Aorta (tissue), 5 donors: ENCODE measurements around the gene CCDC15. TPM values are rescaled to one million over a fixed set of nuclear protein-coding genes. Genes with fewer than 3 reads are reported as not detected.
A peak's percentile ranks its signal among the peaks of the same experiment; 100 is the strongest.
"Not testable (repeated sequence)": the region's sequence is repeated elsewhere in the genome, so short reads cannot be mapped to it uniquely, and the experiment has no call there.

Experiments
- ATAC-seq: fragments of 200-7000 bp; cut with Tn5 transposase; one replicate; pipeline ENCODE4 v1.9.1; 2022; ENCODE audit warnings: moderate library complexity; ENCODE audit not compliant: low FRiP score
- DNase-seq, 2 donors: peaks; one replicate each; pipeline ENCODE4 v3.0.0-alpha.2; 2020
- H3K27ac ChIP-seq, 2 donors: one replicate each; pipeline ENCODE4 v1.5.1; 2013; ENCODE audit warnings: low read length in 2 of 2, mild to moderate bottlenecking in 2 of 2, moderate library complexity in 2 of 2, control low read depth in 1 of 2, inconsistent platforms in 1 of 2, low read depth in 1 of 2
- H3K27me3 ChIP-seq, 2 donors: one replicate each; pipeline ENCODE4 v1.6.1; 2013; ENCODE audit warnings: control low read depth in 1 of 2, low read length in 1 of 2, mild to moderate bottlenecking in 1 of 2, moderate library complexity in 1 of 2; ENCODE audit not compliant: insufficient read depth in 2 of 2, control insufficient read depth in 1 of 2
- H3K36me3 ChIP-seq, 2 donors: one replicate each; pipeline ENCODE4 v1.6.1; 2013; ENCODE audit warnings: control low read depth in 1 of 2, low read length in 1 of 2, mild to moderate bottlenecking in 1 of 2; ENCODE audit not compliant: insufficient read depth in 2 of 2, control insufficient read depth in 1 of 2
- H3K4me1 ChIP-seq, 2 donors: one replicate each; pipeline ENCODE4 v1.6.1; 2013; ENCODE audit warnings: low read length in 2 of 2, control low read depth in 1 of 2, mild to moderate bottlenecking in 1 of 2, moderate library complexity in 1 of 2; ENCODE audit not compliant: insufficient read depth in 2 of 2, control insufficient read depth in 1 of 2
- H3K4me3 ChIP-seq, 2 donors: one replicate each; pipeline ENCODE4 v1.5.1; 2013; ENCODE audit warnings: low read length in 2 of 2, control low read depth in 1 of 2, mild to moderate bottlenecking in 1 of 2
- H3K9me3 ChIP-seq: one replicate; pipeline ENCODE4 v1.6.1; 2013; ENCODE audit warnings: mild to moderate bottlenecking, low read length; ENCODE audit not compliant: control insufficient read depth
- whole genome bisulfite sequencing, 2 donors: extraction: QIAGEN DNeasy Blood & Tissue Kit; methylation state at CpG; one replicate each; pipeline ENCODE4 v1.1.7; 2013; 5-methylcytosine and 5-hydroxymethylcytosine counted together
- intact Hi-C, 2 donors: fragments of 100-400 bp; cut with DNase I; formaldehyde crosslinking; loops; one replicate each; pipeline versions ENCODE4 v1.14.2 to v1.15.0; 2022
- polyA plus RNA-seq, 2 donors: library from polyadenylated mRNA; stranded (reverse); fragments of 200-250 nt; gene quantifications; one replicate each; pipeline ENCODE4 v1.2.3, GENCODE V29; 2013
- total RNA-seq, 2 donors: library from RNA; stranded (reverse); fragmentation: NEBNext Ultra II Directional; extraction: Animal tissue kit (Norgen Biotek cat#: 25700); gene quantifications; one replicate each; pipeline ENCODE4 v1.2.1, GENCODE V29; 2021
- donor health status: healthy with polysubstance abuse.
- donor health status: Bipolar disorder and iron deficiency.
- donor health status: DM: no; HTN: no; CAD: no.
- donor health status: DM: no; HTN: no; CAD: no.
- donor health status: DM: yes; HTN: yes; CAD: no.

Gene CCDC15
- total and polyA plus RNA-seq, 4 donors, result 0.13 to 1.5 (median 0.79) TPM

- ATAC-seq (no peak), DNase-seq (no peak)
- no peaks in the 10 kb centered on the region for H3K4me1 ChIP-seq
- H3K27ac ChIP-seq, result no peak overlapping the region
- intact Hi-C loops, result no loop called here
- H3K4me3 ChIP-seq, result no peak overlapping the region
- no peaks in the 10 kb centered on the region for H3K9me3 ChIP-seq
- H3K27me3 ChIP-seq, result no peaks in the 10 kb centered on the region
- no peaks in the 10 kb centered on the region for H3K36me3 ChIP-seq
Measured at GRCh38 chr11:125052047-125052446, 98.0 kb downstream of the CCDC15 start.

GRCh38 chr11:125053167-125053566 lies 99.2 kb downstream of the CCDC15 start:
- DNase-seq (no peak), ATAC-seq (no peak)
- 45 to 63% methylated on average over 1 of the region's 1 CpG for WGBS, 2 donors
- no peak overlapping the region for H3K27ac ChIP-seq
- intact Hi-C loops, result no loop called here
- no peaks in the 10 kb centered on the region for H3K4me1 ChIP-seq
- H3K4me3 ChIP-seq, result no peak overlapping the region
- H3K36me3 ChIP-seq, result no peaks in the 10 kb centered on the region
- H3K27me3 ChIP-seq, result no peaks in the 10 kb centered on the region
- H3K9me3 ChIP-seq, result no peaks in the 10 kb centered on the region

DNA sequence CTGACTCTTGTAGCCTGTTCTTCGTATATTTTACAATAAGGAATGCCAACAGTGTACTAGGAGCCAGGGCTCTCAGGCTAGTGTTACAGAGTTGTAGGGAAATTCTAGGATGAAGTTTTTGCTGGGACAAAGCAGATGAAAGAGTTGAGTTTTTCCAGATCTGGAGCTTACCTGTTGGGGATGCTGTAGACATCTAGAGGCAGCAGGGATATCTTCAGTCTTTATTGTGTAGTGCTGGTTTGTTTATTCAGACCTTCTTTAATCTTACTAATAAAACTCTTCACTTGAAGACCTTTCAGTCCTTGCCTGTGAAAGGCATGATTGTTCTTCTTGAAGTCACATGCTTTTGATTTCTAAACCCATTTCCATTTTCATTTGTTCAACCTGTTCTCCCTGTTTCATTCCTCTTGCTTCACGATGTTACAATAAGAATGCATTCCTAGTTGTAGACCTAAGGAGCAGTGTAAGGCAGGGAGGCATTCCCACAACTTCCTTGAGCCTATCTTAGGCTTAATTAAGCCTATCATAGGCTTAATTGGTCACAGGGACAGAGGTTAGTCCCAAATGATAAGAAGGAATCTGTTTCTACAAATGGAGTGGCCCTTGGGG lies 101.2 kb downstream of the CCDC15 start:
- WGBS, 2 donors, result 60 to 64% methylated on average over 2 of the region's 2 CpGs
- Histone ChIP-seq H3K4me1 (no peaks in the 10 kb centered on the region), H3K27ac (no peak overlapping the region), H3K27me3 (no peaks in the 10 kb centered on the region), H3K4me3 (no peak overlapping the region), H3K9me3 (no peaks in the 10 kb centered on the region), H3K36me3 (no peaks in the 10 kb centered on the region)
- intact Hi-C loops, result no loop called here
- DNase-seq (no peak), ATAC-seq (no peak)

DNA sequence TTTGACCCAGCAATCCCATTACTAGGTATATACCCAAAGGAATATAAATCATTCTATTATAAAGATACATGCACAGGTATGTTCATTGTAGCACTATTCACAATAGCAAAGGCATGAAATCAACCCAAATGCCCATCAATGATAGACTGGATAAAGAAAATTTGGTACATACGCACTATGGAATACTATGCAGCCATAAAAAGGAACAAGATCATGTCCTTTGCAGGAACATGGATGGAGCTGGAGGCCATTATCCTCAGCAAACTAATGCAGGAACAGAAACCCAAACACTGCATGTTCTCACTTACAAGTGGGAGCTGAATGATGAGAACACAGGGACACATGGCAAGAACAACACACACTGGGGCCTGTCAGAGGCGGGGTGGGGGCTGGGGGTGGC lies 102.1 kb downstream of the CCDC15 start:
- H3K27ac ChIP-seq, H3K4me1 ChIP-seq, H3K27me3 ChIP-seq, ATAC-seq, H3K9me3 ChIP-seq, DNase-seq, intact Hi-C loops, H3K4me3 ChIP-seq, H3K36me3 ChIP-seq: not testable (repeated sequence)
- 97 to 100% methylated on average over 2 of the region's 2 CpGs for WGBS, 2 donors

- no peaks in the 10 kb centered on the region for H3K36me3 ChIP-seq
- whole genome bisulfite sequencing, 2 donors, result 79 to 83% methylated on average over 5 of the region's 5 CpGs
- ATAC-seq (no peak), DNase-seq (no peak)
- H3K4me1 ChIP-seq, result no peaks in the 10 kb centered on the region
- H3K27me3 ChIP-seq, result no peaks in the 10 kb centered on the region
- no peak overlapping the region for H3K4me3 ChIP-seq
- H3K27ac ChIP-seq, result no peak overlapping the region
- no peaks in the 10 kb centered on the region for H3K9me3 ChIP-seq
- intact Hi-C loops, result no loop called here
Measured at GRCh38 chr11:125056931-125057692, 103.1 kb downstream of the CCDC15 start.

- Histone ChIP-seq H3K4me3 (no peak overlapping the region), H3K4me1 (no peaks in the 10 kb centered on the region), H3K36me3 (no peaks in the 10 kb centered on the region), H3K27me3 (no peaks in the 10 kb centered on the region), H3K27ac (no peak overlapping the region), H3K9me3 (no peaks in the 10 kb centered on the region)
- no peak for ATAC-seq
- intact Hi-C loops, result no loop called here
- DNase-seq, result no peak
- 94 to 96% methylated on average over 5 of the region's 5 CpGs for WGBS, 2 donors
Measured at GRCh38 chr11:125057693-125058016, 103.7 kb downstream of the CCDC15 start.

- ATAC-seq (no peak), DNase-seq (no peak)
- Histone ChIP-seq H3K27ac (no peak overlapping the region), H3K4me3 (no peak overlapping the region), H3K36me3 (no peaks in the 10 kb centered on the region), H3K9me3 (no peaks in the 10 kb centered on the region), H3K27me3 (no peaks in the 10 kb centered on the region), H3K4me1 (no peaks in the 10 kb centered on the region)
- 75% methylated on average over 4 of the region's 4 CpGs for WGBS, 2 donors
- intact Hi-C loops, result no loop called here
Measured at GRCh38 chr11:125061281-125061680, 107.3 kb downstream of the CCDC15 start.

DNA sequence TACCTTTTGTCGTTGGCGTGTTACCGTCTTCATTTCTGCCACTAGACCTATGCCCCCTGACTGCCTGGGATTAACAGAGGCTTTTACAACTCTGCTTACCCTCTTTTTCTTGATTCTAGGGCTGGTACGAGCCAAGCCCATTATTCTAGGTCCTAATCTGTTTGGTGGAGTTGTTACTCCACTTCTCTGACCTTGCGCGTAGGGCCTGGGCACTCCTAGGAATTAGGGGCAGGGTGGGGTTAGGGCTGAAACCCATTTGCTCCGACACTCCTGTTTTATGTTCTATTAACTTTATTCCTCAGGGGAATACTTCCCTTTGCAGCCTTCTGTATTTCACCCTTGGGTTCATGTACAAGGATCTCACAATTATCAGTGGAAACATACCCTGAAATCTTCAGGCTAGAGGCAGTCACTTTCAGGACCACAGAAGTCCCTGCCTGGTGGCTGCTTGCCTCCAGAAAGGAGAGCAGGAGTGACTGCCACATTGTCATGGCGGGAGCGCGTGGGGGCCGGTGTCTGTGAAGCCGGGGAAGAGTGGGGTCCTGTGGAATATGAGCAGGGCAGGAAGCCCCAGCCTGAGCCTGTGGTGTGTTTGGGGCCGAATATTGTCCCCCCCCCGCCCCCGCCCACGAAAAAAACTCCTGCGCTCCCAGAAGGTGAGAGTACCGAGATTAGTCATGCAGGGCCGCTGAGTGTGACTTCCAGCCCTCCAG lies 108.4 kb downstream of the CCDC15 start:
- Histone ChIP-seq H3K27me3 (no peaks in the 10 kb centered on the region), H3K4me3 (peak overlapping the region; percentile 37 to 58), H3K9me3 (no peaks in the 10 kb centered on the region), H3K4me1 (no peaks in the 10 kb centered on the region), H3K36me3 (no peaks in the 10 kb centered on the region), H3K27ac (no peak overlapping the region)
- WGBS, 2 donors, result 39 to 46% methylated on average over 19 of the region's 19 CpGs
- no peak for DNase-seq
- intact Hi-C loops, result no loop called here
- ATAC-seq, result peak; percentile 8
